ENCODE results near the gene FREM2.

FREM2 gene, protein sequence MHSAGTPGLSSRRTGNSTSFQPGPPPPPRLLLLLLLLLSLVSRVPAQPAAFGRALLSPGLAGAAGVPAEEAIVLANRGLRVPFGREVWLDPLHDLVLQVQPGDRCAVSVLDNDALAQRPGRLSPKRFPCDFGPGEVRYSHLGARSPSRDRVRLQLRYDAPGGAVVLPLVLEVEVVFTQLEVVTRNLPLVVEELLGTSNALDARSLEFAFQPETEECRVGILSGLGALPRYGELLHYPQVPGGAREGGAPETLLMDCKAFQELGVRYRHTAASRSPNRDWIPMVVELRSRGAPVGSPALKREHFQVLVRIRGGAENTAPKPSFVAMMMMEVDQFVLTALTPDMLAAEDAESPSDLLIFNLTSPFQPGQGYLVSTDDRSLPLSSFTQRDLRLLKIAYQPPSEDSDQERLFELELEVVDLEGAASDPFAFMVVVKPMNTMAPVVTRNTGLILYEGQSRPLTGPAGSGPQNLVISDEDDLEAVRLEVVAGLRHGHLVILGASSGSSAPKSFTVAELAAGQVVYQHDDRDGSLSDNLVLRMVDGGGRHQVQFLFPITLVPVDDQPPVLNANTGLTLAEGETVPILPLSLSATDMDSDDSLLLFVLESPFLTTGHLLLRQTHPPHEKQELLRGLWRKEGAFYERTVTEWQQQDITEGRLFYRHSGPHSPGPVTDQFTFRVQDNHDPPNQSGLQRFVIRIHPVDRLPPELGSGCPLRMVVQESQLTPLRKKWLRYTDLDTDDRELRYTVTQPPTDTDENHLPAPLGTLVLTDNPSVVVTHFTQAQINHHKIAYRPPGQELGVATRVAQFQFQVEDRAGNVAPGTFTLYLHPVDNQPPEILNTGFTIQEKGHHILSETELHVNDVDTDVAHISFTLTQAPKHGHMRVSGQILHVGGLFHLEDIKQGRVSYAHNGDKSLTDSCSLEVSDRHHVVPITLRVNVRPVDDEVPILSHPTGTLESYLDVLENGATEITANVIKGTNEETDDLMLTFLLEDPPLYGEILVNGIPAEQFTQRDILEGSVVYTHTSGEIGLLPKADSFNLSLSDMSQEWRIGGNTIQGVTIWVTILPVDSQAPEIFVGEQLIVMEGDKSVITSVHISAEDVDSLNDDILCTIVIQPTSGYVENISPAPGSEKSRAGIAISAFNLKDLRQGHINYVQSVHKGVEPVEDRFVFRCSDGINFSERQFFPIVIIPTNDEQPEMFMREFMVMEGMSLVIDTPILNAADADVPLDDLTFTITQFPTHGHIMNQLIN (N-terminal part only)

DNA sequence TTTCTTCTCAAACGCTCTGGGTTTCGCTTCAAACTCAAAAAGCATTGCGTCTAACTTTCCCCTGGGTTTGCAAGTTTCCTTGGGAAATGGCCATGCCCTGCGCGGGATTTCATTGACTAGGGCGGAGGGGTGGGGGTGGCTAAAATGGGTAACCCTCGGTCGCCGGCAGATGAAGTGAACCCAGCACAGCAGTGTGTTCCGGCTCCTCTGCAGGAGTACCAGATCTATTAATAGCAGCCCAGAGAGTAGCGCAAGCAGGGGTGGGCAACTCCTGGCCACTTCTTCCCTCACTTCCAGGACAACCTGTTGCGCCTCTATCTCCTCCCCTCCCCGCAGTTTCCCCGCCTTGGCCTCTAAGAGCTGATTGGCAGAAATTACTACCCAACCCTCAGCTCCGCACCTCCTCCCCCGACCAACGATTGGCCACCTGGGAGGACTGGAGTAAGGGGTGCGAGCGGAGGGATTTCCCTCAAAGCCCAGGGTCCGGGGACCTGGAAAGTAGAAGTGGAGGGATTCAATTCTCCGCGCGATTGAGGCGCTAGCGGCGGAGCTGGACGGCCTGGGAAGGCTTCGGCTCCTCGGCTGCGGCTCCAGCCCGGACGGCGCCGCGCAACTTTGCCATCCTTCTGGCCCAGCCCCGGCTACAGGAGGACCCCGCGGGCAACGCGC is at the start of gene FREM2:
FREM2 (plus strand) TSS at position 501 of the 669 bp plus-strand sequence. CDS start 268 bp downstream, outside the sequence.
- no peak for DNase-seq

DNA sequence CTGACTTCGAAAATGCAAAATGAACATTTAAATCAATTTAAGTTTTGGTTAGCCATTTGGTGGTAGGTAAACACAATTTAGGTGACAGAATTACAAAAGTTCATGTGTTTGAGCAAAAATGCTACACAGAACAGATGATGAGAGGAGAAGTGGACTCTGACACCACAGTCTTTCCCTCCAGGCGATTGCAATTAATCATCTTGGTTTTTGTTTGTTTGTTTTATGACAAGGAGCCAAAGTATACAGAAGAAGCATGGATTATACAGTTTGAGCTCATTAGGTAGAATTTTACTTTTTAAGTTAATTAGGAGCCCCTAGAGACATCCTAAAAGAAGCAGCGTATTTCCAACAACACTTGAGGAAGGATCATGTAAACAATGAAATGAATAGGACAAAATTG is 49.3 kb upstream of the FREM2 start:
- DNase-seq = no peak

DNA sequence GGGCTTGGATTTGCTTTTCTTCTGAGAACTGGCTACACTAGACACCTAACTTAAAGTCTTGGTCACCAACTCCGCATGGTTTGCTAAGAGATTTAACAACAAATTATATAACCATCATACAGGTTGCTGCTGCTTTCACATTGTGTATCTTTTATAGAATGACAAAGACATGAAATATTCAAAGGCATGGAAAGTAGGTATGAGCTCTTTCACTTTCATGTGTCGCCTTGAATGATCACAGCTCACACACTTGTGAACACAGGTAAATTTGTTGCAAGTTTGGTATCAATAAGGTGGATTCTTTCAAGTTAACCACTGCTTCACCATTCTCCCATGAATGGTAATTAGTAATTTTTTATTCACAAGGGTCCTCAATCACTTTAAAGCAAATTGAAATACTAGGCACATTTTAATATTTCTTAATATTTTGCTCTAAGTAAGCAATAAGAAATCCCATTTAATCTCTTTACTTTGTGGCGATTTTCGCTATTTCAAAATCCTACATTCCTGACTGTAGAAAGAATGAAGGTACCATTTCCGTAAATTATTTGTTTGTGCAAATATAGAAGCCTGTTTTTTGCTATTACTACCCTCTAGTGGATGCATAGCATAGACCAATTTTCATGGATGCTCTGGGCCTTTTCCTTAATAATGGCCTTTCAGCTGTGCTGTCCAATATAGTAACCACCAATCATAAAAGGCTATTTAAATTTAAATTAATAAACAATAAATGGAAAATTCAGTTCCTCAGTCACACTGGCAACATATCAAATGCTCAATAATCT is 45.5 kb upstream of the FREM2 start:
- no peak for DNase-seq

DNA sequence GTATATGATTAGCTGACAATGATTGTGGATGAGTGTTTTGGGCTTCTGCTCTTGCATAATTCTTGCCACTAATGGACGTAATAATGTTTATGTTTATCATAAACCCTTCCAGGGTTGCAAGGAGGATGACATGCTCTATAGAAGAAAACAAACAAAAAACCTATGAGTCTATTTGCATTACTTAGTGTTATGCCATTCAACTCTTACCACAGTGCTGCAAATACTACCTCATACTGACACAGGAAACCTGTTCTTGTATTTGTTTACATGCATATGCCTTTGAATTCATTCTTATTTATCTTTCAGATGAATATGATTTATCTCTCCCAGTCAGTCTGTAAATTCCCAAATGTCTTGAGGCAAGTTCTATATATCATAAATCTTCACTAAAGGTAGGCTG is 39.6 kb upstream of the FREM2 start:
- no peak for DNase-seq

DNA sequence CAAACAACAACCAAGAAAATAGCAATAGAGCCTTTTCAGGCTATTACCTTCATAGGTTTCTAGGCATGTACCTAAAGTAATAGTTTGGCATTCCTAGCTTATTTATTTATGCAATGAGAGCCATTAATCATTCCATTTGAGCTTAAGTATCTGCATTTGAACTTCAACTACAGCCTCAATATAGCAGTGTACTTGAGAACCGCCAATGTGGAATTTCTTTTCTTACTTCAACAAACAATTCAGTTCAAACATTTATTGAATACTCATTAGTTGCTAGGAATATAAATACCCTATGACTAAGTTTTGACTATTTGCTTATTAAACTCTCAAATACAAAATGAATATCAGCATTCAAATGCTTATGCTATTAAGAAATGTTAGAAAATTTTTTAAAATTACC is 38.0 kb upstream of the FREM2 start:
- DNase-seq = no peak

DNA sequence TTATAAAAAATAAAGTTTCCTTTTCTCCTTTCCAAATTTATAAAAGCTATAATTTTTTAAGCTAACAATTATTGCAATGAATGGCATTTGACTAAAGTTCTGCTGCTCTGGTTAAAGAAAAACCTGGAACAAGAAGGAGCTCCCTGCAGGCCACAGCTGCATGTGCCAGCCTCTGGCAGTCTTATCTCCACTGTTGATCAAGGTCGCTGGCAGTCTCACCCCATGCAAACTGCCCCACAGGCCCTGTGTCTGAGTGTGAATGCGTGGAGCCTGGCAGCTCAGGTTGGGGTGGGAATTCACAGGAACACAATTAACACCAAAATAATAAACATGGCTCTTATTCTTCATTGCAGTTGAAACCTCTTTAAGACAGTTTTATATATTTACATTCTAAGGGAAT is 30.2 kb upstream of the FREM2 start:
- DNase-seq = no peak

DNA sequence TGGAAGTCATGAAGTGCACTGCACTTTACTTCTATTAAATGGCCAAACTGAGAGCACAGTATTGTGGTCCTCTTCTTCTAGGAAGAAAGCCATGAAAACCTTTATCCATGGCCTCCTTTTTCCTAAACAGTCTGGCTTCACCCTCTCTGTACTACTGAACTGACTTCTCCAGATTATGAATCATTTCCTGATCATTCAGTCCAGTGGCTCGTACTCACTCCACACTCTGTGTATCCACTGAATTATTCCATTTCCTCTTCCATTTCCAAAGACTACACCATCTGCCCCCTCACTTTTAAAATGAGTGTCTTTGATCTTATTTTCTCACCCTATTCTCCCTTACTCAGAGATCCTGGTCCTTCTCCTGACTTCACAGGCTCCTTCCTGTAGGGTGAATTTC is 29.7 kb upstream of the FREM2 start:
- DNase-seq = no peak

DNA sequence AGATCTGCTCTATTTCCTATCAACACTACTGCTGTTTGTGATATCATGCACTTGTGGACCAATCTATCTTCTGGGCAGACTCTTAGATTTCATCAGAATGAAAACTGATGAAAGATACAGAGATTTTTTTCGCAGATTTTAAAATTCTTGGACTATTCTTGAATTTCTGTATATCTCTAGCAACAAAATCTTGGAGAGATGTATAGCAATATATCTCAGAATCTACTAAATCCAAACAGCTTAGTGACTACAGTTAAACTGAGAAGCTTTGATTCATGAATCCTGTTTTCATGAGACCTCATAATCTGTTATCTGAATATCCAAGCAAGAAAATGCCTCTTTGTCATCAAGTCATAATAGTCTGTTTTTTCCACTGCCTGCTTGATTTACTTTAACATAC is 28.0 kb upstream of the FREM2 start:
- DNase-seq = no peak

DNA sequence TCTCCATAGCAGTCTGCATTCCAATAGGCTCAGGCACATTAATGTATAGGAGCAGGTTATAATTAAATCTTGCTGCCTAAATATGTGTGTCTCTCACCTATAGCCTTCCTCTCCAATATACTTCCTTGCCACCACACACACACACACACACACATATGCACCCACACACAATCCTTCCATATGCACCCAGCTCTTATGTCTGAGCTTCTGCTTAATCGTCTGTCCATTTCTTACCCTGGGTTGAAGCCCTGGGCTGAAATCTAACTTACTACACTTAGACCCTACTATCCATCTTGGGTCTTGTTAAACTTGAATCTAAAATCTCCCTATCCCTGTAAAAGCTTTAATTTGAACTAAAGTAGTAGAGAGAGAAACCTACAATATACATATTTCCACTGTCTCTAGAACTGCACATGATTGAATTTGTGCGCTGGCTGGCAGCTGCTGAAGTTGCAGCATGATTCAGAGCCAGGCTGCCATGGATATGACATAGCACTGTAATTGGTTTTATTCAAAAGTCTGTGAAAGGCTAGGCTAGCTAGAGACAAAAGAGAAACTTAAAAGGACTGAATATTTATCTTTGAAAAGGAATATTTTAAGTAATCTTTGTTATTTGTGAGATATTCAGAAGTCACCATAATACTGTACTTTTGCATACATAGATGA is 25.7 kb upstream of the FREM2 start:
- no peak for DNase-seq

DNA sequence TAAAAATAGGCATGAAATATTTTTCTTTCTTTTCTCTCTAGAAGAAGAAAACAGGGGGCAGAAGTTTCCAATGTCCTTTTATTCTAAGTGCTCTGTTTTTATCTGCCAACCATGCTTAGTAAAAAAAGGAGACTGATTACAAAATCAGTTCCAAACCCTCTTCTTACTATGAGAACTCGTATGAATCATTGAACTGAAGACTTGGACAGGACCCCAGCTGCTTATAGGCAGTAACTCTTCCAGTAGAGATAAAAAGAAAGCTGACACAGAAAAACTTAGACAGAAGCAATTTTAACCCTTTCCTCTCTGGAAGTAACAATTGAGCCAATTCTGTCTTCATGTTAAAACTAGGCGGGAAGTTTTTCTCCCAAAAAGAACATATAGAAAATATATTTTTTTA is 24.5 kb upstream of the FREM2 start:
- no peak for DNase-seq

DNA sequence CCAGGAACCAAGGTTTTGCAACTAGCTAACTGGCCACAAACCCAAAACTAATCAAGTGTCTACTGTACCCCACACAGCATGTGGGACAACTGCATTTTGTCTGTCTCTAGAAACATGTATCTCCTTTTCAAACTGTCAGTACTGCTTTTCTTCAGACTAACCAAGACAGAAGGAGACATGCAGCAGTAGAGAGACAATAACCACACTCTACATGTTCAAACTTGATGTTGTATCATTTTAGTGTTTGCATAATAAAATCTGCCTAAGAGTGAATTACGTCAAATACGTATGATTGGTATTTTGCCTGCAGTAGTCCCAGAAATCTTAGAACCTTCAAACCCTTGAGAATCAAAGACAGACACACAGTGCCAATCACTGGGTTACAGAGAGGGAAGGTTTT is 22.0 kb upstream of the FREM2 start:
- no peak for DNase-seq

DNA sequence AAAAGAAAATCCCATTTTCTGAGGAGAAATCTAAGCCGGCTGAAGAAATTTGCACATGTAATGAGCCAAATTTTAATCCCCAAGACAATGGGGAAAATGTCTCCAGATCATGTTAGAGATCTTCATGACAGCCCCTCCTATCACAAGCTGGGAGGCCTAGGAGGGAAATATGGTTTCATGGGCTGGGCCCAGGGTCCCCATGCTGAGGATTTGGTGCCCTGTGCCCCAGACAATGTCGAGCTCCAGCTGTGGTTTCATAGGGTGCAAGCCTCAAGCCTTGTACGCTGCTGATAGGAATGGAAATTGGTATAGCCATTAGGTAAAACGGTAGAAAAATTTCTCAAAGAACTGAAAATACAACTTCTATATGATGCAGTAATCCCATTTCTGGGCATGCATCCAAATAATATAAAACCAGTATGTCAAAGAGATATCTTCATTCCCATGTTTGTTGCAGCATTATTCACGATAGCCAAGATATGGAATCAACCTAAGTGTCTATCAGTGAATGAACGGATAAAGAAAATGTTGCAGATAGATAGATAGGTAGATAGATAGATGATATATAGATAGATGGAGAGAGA is 19.3 kb upstream of the FREM2 start:
- DNase-seq = no peak

DNA sequence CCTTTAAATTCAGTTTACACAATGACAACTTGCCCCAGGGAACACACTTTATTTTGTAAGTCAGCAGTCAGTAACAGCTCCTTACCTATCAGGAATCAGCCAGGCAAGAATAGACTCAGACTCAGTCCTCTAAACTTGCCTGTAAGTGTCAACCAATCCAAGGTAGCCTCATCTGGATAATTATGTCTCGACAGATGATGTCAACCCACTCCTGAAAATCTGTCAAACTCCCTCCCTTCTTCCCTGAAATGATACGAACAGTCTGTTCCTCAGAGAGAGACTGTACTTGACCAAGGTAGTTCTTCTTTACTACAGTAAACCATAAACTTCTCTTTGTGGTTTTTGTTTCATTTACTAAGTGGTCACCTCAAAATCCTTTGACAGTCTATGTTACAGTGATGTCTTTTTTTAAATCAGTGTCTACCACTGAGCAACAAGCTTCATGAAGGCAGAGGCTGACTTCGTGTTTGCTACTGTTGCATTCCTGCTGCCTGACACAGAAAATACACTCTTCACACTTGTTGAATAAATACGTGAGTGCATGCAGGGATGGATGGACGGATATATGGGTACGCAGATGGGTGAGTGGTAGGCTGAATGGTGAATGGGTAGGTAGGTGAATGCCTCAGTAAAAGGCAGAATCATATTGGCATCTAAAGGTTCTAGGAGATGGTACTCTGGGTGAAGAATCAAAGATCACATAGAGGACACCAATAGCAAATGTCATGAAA is 17.5 kb upstream of the FREM2 start:
- DNase-seq = no peak

DNA sequence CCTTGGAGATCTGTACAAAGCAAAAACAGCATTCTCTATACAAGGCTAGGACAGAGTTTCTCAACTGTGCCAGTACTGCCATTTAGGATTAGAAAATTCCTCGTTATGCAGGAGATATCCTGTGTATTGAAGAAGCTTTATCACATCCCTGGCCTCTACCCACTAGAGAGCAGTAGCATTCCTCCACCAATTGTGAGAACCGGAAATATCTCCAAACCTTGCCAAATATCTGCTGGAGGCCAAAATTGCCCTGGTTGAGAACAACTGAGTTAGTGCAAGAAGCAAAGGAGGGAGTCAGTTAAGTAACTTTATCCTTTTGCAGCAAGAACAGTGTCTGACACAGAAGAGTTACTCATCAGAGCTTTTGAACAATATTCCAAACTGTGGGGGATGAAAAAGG is 16.2 kb upstream of the FREM2 start:
- no peak for DNase-seq

DNA sequence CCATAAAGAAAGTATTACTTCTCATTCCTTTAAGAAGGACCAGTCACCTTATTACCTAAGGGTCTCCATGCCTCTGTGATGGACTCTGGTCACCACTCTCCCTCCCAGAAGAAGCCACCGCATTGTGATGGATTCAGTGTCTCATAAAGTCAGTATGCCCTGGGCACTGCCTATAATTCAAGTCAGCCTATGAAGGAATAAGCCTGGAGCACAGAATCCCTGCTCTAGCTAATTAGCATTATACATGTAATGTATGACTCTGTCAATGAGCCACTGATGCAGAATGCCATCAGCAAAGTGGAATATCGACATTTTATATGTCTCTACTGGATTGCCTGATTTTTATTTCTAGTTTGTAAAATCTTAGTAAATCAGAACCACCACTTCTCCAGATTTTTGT is 14.9 kb upstream of the FREM2 start:
- no peak for DNase-seq

DNA sequence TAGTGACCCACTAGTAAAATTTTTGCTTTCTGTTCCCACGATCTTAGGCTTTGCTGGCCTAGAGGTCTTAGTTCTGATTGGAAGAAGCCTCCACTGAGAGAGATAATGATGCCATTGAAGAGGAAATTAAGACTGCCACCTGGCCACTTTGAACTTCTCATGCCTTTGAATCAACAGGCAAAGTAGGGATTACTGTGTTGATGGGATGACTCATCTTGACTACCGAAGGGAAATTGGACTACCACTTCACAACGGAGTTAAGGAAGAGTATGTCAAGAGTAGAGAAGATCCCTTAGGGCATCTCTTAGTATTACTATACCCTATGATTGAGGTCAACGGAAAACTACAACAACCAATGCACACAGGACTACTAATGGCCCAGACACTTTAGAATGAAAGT is 12.7 kb upstream of the FREM2 start:
- DNase-seq = no peak

DNA sequence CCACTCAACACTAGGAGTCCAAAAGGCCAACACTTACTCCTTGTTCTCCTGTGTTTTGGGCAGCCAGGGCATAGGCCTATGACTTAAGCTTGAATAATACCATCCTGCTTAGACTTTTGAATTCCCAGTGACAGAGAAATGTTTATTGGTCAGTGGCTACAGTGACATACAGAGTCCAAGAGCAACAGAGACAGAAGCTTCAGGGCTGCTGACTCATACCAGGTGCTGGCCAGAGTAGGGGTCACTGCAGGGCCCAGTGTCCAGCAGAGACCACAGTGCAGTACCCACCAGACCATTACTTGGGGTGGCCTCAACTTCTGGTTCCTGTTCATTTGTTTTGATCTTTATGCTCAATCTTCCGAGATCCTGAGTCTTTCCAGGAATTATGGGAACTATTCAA is 6.0 kb upstream of the FREM2 start:
- DNase-seq = no peak

DNA sequence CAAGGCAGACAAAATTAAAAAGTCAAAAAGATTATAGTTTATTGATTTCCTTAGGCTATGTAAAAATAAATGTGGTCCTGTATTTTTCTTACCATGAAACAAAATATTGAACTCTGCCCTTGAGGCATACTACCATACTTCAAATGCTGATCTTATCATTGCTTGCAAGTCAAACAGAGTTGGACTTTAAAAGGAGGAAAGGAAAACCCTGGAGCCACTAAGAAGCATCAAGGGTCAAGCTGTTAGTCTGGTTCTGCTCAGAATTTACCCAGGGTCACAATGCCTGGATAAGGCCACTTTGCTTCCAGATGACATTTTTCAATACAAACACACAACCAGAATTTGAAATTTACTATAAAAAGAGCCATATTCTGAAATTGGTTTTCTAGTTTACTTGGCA is 2.2 kb upstream of the FREM2 start:
- DNase-seq = no peak

DNA sequence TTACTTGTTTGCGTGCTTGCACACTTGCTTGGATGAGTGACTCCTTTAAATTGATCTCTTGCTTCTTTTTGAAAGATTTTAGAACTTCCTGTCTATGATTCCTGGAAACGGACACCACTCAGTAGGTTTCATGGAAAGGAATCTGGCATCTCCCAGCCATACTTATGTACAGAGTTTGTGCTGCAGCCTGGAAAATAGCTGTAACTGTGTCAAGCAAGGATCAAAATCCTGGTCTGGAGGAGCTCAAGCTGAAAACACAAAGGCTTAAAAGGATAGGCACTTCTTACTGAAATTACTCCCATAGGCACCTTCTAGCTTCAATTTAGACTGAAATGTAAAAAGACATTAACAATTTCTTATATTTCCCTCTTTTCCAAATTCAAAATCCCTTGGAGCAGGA is 1.4 kb upstream of the FREM2 start:
- no peak for DNase-seq

DNA sequence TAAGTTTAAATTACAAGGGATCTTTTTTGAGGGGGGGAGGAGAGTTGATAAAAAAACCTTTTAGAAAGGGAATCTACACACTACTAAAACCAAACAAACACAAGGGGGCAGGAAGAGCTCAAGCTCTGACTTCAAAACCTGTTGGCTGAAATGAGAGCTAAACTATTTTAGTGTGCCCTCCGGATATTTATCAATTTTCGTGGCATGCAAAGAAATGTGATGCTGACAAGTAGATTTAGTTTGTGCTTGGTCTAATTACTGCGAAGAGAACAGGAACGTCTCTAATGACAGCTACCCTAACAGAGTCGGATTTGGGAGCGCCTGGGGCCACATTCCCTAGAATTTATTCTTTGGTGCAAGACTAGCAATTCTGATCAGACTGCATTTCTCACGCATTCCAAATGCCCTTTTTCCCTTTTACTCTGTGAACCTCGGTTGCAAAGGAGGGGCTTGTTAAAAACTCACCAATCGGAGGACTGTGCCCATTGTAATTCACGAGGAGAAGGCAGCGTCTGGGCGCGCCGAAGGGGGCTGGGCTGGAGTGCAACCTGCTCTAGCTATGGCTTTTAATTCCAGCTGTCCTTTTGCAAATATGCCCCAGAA is 802 bp upstream of the FREM2 start:
- DNase-seq = no peak
